ENCODE measurements around the gene CDK8. TPM values are rescaled to one million over a fixed set of nuclear protein-coding genes. Genes with fewer than 3 reads are reported as not detected.

CDK8 gene
- total RNA-seq (2022; extraction: Qiagen RNA extraction; ENCODE audit: low read depth) = 12.2 to 13.3 TPM (median 12.7 TPM) in 5 replicates

GRCh38 chr13:26253787-26254582, at the start of gene CDK8:
CDK8 (plus strand) TSS chr13:26254129; CDS start chr13:26254642, 513 bp downstream.

DNA sequence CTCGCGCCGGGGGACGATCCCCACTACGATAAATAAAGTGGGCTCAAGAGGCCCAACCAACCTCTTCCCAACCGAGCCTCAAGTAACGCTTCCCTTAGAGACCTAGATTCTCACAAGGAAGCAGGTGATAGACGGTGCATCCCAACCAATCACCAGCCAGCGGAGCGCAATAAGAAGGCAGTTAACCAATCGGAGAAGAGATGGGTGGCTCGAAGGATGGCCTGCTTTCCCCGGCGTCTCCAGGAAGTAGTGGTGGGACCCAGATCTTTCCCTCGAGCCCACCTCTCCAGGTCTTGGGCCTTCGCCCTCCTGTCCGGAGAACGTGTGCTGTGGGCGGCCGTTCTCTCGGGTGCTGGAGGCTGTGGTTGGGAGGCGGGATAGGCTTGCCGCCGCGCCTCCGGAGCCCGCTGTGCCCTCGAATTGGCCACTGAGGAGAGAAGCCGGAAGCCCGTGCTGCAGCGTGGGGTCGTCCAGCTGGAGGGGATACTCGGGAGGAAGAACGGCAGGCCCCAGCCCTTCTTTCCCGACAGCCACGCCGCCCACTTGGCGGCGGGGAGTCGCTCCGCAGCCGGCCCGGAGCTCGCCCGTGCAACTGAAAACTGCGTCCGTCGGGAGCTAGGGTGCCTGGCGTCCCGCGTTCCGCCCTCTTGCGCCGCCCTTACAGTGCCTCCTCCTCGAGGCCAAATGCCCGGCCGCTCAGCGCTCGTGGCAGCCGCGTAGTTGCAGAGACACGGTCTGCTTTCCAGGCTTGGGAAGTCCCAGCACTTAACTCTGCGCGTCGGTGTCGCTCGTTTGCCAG, 32.0 kb upstream of the CDK8 start, which contains the start of gene RNF6:
Gene RNF6, minus strand, starts transcription at position 594 of the 799 bp plus-strand sequence. CDS start 2,665 bp downstream, outside the sequence.

Other genes starting within 250 kb of the CDK8 start
- 0.01 TPM in 1 of 5 replicates, not detected in the others for gene SHISA2, start 202.1 kb upstream of the CDK8 start, total RNA-seq (2022; extraction: Qiagen RNA extraction; ENCODE audit: low read depth)
- 28.1 to 37.5 TPM (median 29.2 TPM) in 5 replicates for gene RNF6, start 31.8 kb upstream of the CDK8 start, total RNA-seq (2022; extraction: Qiagen RNA extraction; ENCODE audit: low read depth)